Measurements from ENCODE around the gene MMD.
"Not testable (repeated sequence)": the region's sequence is repeated elsewhere in the genome, so short reads cannot be mapped to it uniquely, and the experiment has no call there.

MMD gene

DNA sequence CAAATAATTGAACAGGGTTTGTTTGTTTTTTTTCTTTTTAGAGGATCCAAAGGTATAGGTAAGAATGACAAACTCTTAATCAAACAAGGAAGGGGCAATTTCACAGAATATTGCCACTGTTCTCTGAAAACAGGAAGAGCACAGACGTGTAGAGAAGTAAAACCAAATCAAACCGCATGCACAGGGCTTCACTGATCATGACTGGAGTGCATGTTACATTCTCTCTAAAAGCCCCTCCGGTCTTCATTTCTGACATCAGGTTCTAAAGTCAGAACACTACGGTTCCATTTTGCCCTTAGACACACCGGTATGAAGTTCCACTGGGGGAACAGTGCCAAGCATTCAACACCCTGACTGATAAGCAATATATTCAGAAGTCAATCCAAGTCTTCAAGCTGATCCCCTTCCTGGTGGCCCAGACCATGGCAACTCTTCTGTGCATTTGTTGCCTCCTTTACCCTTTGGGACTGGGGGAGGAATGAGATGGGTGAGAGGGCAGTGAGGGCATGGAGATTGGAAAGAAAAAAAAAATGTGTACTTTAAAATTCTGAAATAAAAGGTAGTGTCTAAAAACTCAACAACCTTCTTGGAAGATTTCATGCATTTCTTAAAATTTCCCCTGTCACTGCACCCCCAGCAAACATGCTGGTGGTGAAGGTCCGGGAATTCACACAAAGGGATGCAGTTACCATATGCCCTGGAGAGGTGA lies 1.4 kb downstream of the MMD start:
- DNase-seq (ENCODE audit: low read depth), result no peak

DNA sequence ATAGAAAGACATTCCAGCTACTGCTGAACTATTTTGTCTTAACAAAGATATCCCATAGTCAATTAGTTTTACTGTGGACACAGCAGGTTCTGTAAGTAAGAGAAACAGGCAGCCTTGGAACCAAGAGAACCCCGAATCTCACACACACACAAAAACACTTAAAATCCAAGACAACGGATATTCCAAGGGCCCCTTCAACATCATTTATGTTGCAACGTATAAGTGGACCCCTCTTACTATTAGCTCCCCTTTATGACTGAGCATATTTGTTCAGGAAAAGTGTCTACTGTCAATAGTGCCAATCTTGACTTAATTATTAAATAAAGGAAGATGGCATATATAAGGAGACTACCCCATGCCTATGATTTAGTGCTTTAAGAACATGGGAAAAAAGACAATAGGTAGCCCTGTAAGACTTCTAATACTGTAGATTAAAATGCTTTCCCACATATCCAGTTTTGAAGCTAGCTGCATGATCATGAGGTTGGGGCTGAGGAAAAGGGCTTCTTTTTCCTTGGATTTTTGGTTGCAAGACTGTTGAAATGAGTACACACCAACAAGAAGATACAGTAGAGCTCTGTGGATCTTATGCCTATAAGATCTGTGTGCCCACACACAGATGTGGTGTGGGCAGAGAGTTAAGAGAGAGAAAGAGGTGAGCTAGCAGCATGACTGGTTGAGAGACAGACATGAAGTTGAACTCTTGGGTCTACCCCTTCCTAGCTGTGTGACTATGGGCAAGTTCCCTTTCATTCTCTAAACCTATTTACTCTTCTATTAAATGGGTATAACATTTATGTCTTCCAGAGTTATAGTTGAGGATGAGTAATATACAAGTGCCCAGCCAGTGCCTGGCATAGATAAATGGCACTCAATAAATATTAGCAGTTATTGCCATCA lies 3.0 kb downstream of the MMD start:
- DNase-seq (ENCODE audit: low read depth), result no peak

DNA sequence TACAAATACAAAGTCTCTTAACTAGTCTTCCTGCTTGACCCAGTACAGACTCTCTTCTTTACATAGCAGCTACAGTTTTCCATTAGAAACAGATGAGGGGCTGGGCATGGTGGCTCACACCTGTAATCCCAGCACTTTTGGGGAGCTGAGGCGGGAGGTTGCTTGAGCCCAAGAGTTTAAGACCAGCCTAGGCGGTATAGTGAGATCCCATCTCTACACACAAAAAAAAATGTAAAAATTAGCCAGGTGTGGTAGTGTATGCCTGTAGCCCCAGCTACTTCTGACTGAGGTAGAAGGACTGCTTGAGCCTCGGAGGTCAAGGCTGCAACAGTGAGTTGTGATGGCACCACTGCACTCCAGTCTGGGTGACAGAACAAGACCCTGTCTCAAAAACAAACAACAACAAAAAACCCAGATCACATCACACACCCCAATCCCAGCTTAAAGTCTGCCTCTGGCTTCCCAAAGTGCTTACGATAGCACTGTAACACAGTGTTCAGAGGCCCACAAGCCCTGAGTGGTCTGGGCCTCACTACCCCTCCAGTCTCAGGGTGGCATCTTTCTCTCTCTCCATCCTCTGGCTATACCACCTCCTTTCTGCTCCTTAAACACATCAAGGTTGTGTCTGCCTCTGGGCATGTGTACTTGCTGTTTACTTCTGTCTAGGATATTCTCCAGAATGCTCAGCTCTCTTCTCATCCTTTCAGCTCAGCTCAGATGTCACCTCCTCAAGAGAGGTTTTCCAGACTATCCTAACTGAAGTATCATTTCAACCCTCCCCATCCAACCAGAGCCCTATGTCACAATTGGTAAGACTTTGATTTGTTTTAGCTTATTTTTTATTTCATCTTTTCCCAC lies 4.0 kb downstream of the MMD start:
- no peak for DNase-seq (ENCODE audit: low read depth)

DNA sequence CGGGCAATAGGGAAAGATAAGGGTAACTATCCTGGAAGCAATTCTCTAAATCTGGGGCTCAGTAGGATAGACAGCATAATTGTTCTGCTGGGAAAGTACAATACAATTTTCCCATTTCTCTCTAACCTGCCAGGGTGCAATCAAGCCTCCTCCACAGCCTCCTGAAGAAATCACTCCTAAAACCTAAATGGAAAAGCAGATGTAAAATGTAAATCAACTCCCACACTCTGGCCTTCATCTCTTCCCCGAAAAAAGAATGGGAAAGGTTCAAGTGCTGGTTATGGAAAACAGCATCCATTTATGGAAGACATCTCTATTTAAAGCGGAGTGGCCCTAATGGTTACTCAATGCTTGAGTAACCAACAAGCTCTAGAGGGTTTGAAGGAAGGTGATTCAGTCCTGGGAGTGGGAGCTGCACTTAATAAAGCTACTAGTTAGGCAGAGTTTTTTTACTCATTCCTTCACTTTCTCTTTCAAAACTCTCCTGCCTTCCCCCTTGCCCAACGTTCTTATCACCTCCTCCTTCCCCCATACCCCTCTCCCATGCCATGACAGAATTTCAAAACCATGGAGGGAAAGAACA lies 5.1 kb downstream of the MMD start:
- no peak for DNase-seq (ENCODE audit: low read depth)

DNA sequence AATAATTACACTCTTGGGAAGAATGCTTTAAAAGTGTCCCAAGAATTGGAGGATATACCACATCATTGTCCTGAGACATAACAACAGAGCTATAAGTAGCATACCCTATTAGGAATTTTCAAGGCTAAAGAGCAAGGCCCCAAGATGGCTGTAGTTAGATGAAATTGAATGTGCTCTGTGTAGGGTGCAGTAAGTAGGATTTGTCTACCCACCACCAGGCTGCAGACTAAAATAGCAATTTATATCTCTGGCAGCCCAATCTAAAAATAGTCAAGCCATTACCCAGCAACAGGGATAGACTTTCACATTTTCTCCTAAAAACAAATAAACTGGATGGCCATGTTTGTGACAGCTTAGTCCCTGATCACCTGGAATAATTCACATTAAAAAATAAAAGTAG lies 5.6 kb downstream of the MMD start:
- DNase-seq (ENCODE audit: low read depth), result no peak

DNA sequence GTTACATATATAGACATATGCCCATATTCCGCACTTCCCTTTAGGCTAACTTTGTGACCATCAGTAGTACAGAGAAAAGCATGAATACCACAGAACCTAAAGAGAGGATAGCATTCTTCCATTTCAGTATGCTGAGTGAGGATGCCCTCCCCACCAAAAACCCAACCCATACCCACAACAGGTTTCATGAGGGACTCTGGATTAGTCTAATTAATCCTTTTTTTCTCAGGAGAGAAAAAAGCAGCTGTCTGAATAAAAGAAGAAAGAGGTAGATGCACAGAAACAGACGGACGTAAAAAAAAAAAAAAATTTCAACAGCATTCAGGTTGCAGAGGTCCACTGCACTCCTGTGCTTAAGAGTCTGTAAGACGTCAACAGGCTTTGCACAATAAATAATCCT lies 6.7 kb downstream of the MMD start:
- DNase-seq (ENCODE audit: low read depth), result no peak

DNA sequence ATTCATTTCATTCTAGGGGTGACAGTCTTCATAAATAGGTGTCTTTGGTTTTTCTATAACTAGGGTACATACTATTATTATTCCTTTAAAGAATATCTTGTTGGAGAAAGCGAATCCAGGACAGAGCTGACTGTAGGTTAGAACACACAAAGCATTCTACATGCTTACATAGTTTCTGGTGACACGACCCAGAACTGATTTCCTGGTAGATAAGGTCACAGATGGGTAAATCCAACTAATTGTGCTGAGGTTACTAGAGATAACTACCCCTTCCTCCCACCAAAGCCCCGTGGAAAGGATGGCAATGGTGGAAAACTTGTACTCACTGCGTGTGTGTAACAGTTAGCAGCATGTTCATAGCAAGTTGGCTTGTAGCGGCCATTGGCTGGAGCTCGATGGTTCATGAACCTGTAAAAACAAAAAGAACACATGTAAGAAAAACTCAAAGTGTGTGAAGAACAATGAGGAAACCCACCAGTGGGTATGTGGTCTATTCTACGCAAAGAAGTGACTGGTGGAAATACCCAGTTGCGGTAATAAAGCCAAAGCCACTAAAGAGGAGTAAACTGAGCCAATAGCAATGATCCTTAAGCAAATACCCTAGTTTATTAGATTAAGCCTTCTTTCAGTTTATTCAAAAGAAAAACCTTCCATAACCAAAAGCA lies 7.7 kb downstream of the MMD start:
- no peak for DNase-seq (ENCODE audit: low read depth)

DNA sequence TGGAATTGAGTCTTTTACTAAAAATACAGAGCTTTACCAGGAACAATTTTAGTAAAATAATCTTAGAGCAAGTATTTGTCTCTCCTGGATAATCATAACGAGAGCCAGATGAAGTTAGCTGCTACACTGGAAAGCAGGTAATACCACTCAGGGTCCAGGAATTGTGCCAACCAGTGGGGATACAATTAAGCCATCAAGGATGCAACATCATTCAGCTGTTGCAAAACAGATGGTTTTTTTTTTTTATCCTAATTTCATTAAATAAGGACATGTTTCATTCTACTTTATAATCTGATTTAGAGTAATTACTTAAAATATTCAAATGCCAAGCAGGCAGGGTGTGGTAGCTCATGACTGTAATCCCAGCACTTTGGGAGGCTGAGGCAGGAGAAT lies 10.2 kb downstream of the MMD start:
- no peak for DNase-seq (ENCODE audit: low read depth)

DNA sequence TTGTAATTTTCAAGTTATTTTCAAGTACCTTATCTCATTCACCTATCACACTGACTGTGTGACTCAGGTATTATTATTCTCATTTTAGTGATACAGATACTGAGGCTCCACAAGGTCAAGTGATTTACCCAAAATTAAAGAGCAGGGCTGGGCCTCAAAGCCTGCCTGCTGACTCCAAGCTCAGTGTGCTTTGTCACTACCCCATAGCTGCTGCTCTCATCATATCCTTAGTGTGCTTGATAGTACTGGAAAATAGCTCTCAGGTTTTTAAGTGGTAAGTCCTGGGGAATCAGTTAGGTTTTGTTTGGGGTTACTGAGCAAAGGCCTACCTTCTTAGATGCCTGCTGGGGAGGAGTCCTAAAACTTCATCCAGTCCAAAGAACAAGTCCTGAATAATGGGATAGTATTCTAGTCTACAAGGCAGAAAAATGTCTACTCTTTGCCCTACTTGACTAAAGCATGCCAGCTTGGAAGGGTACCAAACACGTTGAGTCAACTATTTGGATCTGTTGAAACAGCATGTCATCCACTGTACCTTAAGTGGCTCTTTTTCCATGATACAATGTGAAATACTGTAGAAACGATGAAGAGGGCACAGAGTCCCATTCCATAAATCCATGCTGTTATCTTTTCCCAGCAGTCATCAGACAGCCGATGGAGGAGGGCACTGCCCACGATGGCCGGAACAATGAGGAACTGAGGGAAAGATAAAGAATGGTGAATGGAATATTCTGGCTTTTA lies 10.7 kb downstream of the MMD start:
- DNase-seq (ENCODE audit: low read depth), result no peak

DNA sequence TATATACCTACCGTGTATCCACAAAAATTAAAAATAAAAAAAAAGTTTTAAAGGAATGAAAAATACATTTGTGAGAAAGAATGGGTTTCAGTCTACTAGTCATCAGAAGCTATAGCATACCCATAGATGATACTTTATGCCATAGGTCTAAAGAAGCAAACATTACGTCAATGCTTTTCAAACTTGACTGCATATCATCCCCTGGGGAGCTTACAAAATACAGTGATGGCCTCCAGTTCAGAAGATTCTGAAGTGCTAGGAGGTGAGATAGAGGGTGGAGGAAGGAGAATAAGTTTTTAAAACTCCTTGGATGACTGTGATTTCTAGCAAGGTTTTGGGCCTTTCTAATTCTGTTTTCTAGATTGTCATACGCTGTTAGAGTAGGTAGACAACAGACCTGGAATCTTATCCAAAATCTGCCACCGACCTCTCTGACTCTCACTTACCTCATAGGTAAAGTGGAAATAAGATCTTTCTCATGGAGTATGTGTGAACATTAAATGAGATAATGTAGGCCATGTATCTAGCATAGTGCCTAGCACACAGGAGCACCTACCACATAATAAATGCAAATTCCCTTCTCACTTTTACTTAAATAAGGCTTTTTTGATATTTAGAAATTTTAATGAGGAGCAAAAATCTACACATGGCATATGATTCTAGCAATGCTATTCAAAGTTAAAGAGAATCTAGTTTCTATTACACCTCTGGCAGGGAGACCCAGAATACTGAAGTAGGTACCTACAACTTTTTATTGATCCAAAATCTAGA lies 12.4 kb downstream of the MMD start:
- no peak for DNase-seq (ENCODE audit: low read depth)

DNA sequence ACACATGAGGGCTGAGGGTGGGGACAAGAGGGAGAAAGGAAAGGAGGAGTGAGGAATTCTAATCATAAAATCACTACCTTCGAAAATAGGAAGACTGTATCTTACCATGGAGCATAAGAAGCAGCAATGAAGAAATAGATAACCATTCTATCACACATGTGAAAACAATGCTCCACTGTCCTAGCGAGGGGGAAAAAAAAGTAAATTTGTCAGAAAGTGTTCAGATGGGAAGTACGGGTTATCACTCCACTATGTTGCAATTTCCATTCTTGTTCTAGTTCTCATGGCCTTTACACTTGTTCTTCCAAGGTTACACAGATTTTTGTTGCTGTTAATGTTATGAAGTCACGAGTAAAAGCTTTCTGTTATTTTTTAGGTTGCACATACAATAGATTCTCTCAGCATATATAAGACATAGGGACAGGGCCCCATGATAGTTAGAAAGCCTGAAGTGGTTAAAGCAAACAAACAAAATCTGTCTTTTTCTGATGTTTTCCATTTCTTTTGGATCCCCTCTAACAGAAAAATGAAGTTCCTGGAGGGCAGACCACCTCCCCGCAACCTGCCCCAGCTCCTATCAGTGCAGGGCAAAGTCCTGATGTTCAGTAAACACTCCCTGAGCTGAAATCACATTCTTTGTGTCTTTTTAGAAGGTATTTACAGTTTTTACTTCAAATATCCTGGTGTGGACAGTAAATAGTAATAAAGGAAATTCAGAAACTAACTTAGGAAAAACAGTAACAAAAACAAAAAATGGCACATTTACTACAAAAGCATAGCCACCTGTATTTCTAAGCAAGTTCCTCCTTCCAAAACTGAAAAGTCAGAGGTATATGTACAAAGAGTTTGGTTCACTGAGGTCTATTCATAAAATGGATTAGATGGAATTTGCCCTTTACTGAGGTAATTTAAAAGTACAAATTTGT lies 13.7 kb downstream of the MMD start:
- DNase-seq (ENCODE audit: low read depth), result no peak

DNA sequence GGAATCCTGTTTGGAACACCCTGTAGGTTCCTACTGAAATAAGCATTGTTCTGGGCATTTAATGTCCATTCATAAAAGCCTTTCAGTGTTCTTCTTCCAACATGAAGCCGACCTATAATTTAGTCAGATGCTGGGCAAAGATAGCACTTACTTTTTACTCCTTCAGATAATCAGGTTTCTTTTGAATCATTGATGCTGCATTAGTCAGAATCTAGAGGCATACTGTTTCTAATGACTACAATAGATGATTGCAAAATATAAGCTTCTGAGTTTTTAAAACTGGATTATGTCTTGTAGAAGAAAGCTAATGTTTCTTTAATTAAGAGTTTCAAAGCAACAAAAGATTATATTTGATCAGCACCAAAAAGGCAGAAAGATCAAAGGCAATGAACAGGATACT lies 16.0 kb downstream of the MMD start:
- no peak for DNase-seq (ENCODE audit: low read depth)

DNA sequence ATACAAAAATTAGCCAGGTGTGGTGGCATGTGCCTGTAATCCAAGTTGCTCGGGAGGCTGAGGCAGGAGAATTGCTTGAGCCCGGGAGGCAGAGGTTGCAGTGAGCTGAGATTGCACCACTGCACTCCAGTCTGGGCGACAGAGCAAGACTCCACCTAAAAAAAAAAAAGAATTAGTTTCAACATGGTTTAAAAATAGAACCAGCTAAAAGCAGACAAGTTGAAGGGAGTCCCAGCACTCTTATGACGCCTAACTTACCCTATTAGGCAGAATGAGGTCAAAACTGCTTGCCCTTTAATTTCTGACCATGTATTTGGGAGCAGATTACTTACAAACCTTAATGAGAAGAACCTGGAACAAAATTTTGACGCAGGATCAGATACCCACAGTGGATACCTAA lies 17.4 kb downstream of the MMD start:
- DNase-seq (ENCODE audit: low read depth), result not testable (repeated sequence)

DNA sequence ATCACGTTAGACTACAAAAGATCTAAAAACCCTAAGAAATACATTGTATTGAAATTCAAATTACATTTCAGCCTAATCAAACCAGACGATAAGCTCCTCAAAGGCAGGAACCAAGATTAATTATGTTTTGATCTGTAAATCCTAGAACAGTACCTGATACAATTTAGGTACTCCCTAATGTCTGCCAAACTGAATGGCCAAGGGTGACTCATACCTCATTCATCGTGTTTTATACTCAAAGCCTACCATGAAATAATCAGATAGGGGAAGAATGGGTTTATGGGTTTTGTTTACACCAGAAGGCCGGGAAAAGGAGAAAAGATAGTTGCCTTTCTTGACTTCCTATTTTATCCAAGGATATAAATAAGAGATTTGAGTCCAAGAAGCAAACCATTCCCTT lies 19.3 kb downstream of the MMD start:
- no peak for DNase-seq (ENCODE audit: low read depth)

DNA sequence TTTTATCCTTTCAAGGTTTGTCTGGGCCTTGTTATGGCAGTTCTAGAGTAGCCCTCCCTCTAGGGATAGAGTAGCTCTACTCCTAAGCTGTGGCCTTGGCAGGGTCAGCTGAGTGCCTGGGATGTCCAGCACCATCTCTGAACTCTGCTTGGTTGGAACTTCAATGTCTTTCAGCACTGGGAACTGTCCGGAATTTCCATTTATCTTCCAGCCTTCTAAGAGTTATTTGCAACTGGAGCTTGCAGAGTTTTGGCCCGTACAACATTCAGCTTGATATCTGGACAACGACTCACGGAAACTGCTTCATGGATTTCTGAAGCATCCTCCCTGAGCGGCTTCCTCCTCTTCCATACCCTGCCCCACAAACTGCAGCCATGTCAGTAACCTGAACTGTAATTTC lies 22.9 kb downstream of the MMD start:
- no peak for DNase-seq (ENCODE audit: low read depth)

DNA sequence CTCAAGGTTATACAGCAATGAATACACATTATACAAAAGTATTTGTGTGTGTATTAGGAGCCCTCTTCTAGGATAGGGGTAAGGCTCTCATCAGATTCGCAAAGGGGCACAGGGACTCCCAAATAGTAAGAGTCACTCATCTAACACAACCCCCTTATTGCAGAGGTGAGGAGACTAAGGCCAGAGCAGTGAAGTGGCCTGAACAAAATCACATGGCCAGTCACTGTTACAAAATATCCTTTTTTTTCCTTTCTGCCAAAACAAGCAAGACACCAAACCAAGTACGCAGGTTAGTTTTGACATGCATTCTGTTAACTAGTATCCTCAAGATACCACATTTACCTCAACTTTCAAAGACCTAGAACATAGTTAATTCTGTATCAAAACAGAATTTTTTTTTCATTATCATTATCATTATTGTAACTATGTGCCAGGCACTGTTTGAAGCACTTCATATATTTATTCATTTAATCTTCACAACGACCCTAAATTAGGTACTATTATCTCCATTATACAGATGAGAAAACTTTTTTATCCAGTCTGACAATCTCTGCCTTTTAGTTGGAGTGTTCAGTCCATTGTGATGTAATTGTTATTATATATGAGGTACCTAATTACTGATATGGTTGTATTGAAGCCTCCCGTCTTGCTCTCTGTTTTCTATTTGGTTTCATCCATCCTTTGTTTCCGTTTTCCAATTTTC lies 25.7 kb downstream of the MMD start:
- DNase-seq (ENCODE audit: low read depth), result no peak

DNA sequence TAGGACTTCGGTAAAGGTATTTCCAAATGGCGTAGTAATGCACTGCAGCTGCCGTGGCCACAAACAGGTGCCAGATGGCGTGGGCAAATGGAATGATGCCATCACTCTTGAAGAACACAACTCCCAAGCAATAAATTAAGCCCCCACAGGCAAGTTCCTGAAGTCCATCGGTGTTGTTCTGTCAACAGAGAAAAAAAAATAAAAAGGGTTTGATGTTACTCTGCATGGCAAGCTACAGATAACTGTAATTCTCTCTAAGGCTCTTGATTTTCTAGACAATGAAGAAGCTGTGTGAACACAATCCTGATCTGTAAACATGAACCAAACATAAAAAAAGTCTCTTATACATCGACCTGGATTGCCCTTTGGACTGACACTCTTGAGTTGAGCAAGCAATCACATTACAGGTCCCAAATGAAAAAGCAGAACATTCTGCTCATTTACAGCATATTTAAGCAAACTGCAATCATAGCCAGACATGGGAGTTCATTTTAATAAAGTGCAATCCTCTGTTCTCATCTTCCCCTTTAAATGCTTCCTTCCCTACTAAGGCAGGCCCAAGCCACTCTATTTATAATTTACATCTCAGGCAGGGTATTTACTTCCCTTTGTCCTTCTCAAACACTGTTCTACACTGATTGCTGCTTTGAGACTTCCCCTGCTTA lies 27.1 kb downstream of the MMD start:
- DNase-seq (ENCODE audit: low read depth), result no peak
